K562 (cell line): ENCODE data around the gene RETN. TPM values are rescaled to one million over a fixed set of nuclear protein-coding genes. Genes with fewer than 3 reads are reported as not detected.
A peak's percentile ranks its signal among the peaks of the same experiment; 100 is the strongest.

Experiments used
- ADNP ChIP-seq: fragments of 200-800 bp; sonication (Bioruptor generic); IDR thresholded peaks from 2 replicates; pipeline ENCODE4 v1.6.1; 2016; ENCODE audit warnings: missing genetic modification characterization, missing compliant biosample characterization
- ARNT ChIP-seq, 2 experiments: fragments of 450-650 bp; IDR thresholded peaks; 2 replicates each; pipeline ENCODE4 v1.6.1; 2016; ENCODE audit warnings: mild to moderate bottlenecking in 1 of 2
- ATF7 ChIP-seq: fragments of 450-650 bp; IDR thresholded peaks from 2 replicates; pipeline ENCODE4 v1.7.1; 2014; ENCODE audit warnings: mild to moderate bottlenecking, moderate library complexity
- BRF1 ChIP-seq: IDR thresholded peaks from 3 replicates; pipeline ENCODE4 v1.6.1; 2011; ENCODE audit warnings: borderline replicate concordance, mild to moderate bottlenecking; ENCODE audit not compliant: insufficient read length; ENCODE audit errors: extremely low read depth
- CEBPG ChIP-seq, 3 experiments: fragments of 200-800 bp in 1 of 3; sonication (Bioruptor generic) in 1 of 3; sonication (generic) in 1 of 3; formaldehyde crosslinking in 1 of 3; IDR thresholded peaks in 2 of 3; conservative IDR thresholded peaks in 1 of 3; 2 replicates each; pipeline versions ENCODE4 v1.6.1 to v1.8.0; 2016 to 2022; ENCODE audit warnings: missing compliant biosample characterization in 2 of 3, missing genetic modification characterization in 2 of 3, mild to moderate bottlenecking in 1 of 3, missing genetic modification reagents in 1 of 3
- COPS2 ChIP-seq: fragments of 450-650 bp; conservative IDR thresholded peaks from 2 replicates; pipeline ENCODE4 v1.6.1; 2016; ENCODE audit warnings: mild to moderate bottlenecking, moderate library complexity
- FIP1L1 ChIP-seq: fragments of 200-400 bp; formaldehyde crosslinking; IDR thresholded peaks from 2 replicates; pipeline ENCODE4 v1.6.1; 2018; ENCODE audit warnings: mild to moderate bottlenecking, low read depth, low read length; ENCODE audit not compliant: poor library complexity, severe bottlenecking
- FOXK2 ChIP-seq, 2 experiments: fragments of 450-650 bp; IDR thresholded peaks in 1 of 2; conservative IDR thresholded peaks in 1 of 2; 2 replicates each; pipeline ENCODE4 v1.6.1; 2016; ENCODE audit warnings: low read depth in 2 of 2, mild to moderate bottlenecking in 1 of 2
- GABPB1 ChIP-seq: sonication (generic); formaldehyde crosslinking; IDR thresholded peaks from 2 replicates; pipeline ENCODE4 v1.8.0; 2022; ENCODE audit warnings: mild to moderate bottlenecking, missing genetic modification reagents
- GTF2B ChIP-seq: IDR thresholded peaks from 2 replicates; pipeline ENCODE4 v1.6.1; 2011; ENCODE audit not compliant: insufficient read length; ENCODE audit errors: extremely low read depth
- KDM5B ChIP-seq: fragments of 200-600 bp; sonication (generic); IDR thresholded peaks from 2 replicates; pipeline ENCODE4 v1.6.1; 2012; ENCODE audit warnings: low read depth, mild to moderate bottlenecking, moderate library complexity, low read length, control low read depth, inconsistent platforms; ENCODE audit not compliant: insufficient replicate concordance
- KLF13 ChIP-seq: fragments of 450-650 bp; IDR thresholded peaks from 2 replicates; pipeline ENCODE4 v1.6.1; 2016; ENCODE audit warnings: missing genetic modification characterization, low read depth, mild to moderate bottlenecking, missing compliant biosample characterization, moderate library complexity, borderline replicate concordance
- MEF2D ChIP-seq: conservative IDR thresholded peaks from 2 replicates; pipeline ENCODE4 v1.6.1; 2016; ENCODE audit warnings: low read depth, missing genetic modification characterization, missing compliant biosample characterization
- MEIS2 ChIP-seq: fragments of 450-650 bp; IDR thresholded peaks from 2 replicates; pipeline ENCODE4 v1.6.1; 2014; ENCODE audit warnings: mild to moderate bottlenecking; ENCODE audit not compliant: partially characterized antibody
- NR4A1 ChIP-seq, 2 experiments: fragments of 250-450 bp in 1 of 2; fragments of 450-650 bp in 1 of 2; sonication (Bioruptor Pico) in 1 of 2; IDR thresholded peaks; 2 replicates each; pipeline versions ENCODE4 v1.4.0 to v1.6.1; 2016 to 2020; ENCODE audit warnings: mild to moderate bottlenecking in 2 of 2, missing compliant biosample characterization in 1 of 2, missing genetic modification characterization in 1 of 2, moderate library complexity in 1 of 2
- POLR2A ChIP-seq: fragments of 450-650 bp; conservative IDR thresholded peaks from 2 replicates; pipeline ENCODE4 v1.6.1; 2016
- SMARCE1 ChIP-seq: fragments of 450-650 bp; IDR thresholded peaks from 2 replicates; pipeline ENCODE4 v1.7.1; 2016; ENCODE audit warnings: mild to moderate bottlenecking
- TRIM24 ChIP-seq, 2 experiments: fragments of 450-650 bp; IDR thresholded peaks; 2 replicates each; pipeline ENCODE4 v1.6.1; 2016
- ZBTB11 ChIP-seq, 3 experiments: fragments of 200-800 bp in 1 of 3; fragments of 250-450 bp in 1 of 3; fragments of 450-650 bp in 1 of 3; sonication (Bioruptor Pico) in 1 of 3; sonication (Bioruptor generic) in 1 of 3; formaldehyde crosslinking in 1 of 3; IDR thresholded peaks; 2 replicates each; pipeline versions ENCODE4 v1.6.1 to v1.8.0; 2016 to 2022; ENCODE audit warnings: mild to moderate bottlenecking in 2 of 3, missing genetic modification characterization in 2 of 3, missing compliant biosample characterization in 1 of 3, moderate library complexity in 1 of 3
- ZBTB34 ChIP-seq: fragments of 250-450 bp; sonication (Bioruptor Pico); IDR thresholded peaks from 2 replicates; pipeline ENCODE4 v1.8.0; 2021; ENCODE audit warnings: mild to moderate bottlenecking, moderate library complexity
- ZNF431 ChIP-seq: sonication (generic); formaldehyde crosslinking; IDR thresholded peaks from 2 replicates; pipeline ENCODE4 v1.8.0; 2022; ENCODE audit warnings: mild to moderate bottlenecking, missing genetic modification reagents
- ZNF583 ChIP-seq: fragments of 250-450 bp; sonication (Bioruptor Pico); IDR thresholded peaks from 2 replicates; pipeline ENCODE4 v1.4.0; 2020
- ZNF707 ChIP-seq: fragments of 250-450 bp; sonication (Bioruptor Pico); conservative IDR thresholded peaks from 2 replicates; pipeline ENCODE4 v1.8.0; 2022; ENCODE audit warnings: inconsistent platforms, mild to moderate bottlenecking, moderate library complexity
- polyA plus RNA-seq, 8 experiments: library from polyadenylated mRNA; depleted of rRNA in 4 of 8; stranded (reverse) in 5 of 8; unstranded in 3 of 8; fragments of >200 nt; fragmentation: Nextera tagmentation in 2 of 8; fragmentation: Illumina TruSeq in 1 of 8; extraction: Ambion mirVana in 2 of 8; extraction: Trizol in 1 of 8; gene quantifications; 2 replicates each; pipeline versions ENCODE4 v1.2.1 to v1.2.3, GENCODE V29; 2011 to 2014; ENCODE audit warnings: inconsistent platforms in 1 of 8, missing spikeins in 1 of 8
- total RNA-seq, 7 experiments: library from RNA; depleted of rRNA in 6 of 7; stranded (reverse); fragments of >200 nt in 6 of 7; fragmentation: Illumina TruSeq in 2 of 7; extraction: Trizol in 2 of 7; gene quantifications; 2 replicates each; pipeline versions ENCODE4 v1.2.1 to v1.2.3, GENCODE V29; 2011 to 2021; ENCODE audit warnings: low replicate concordance in 1 of 7

Gene RETN
- total and polyA plus RNA-seq, 9 of the 15 experiments (the other 6 are each of a cell fraction or from before 2014, with no cell fraction given), result not detected

GRCh38 chr19:7636691-7637373 is 32.0 kb upstream of the RETN start, which contains the start of gene STXBP2 (continued):
- peak in 1 of 3 experiments; percentile 16; a peak in 1 of 6 replicates for TF ChIP-seq ZBTB11 (CRISPR knock-in tag; IDR thresholded peaks at IDR 0.05)
- TF ChIP-seq GTF2B, result no peak
- no peak for TF ChIP-seq ATF7
- no peak; the same call in 1 of the 2 replicates for TF ChIP-seq KLF13 (tag)
- no peak for TF ChIP-seq BRF1
- peak; percentile 78 for TF ChIP-seq POLR2A
- no peak for TF ChIP-seq ZNF707 (CRISPR knock-in tag)
- TF ChIP-seq TRIM24 (IDR thresholded peaks at IDR 0.05), result no peak
- peak; percentile 47 for TF ChIP-seq KDM5B
- TF ChIP-seq CEBPG (CRISPR knock-in tag; IDR thresholded peaks at IDR 0.05), result peak; percentile 47; the same call in 1 of the 2 replicates
- TF ChIP-seq CEBPG (tag; conservative IDR thresholded peaks at IDR 0.05 in 1 of 2, IDR thresholded peaks at IDR 0.05 in 1 of 2), result no peak; a peak in 1 of 4 replicates
- TF ChIP-seq NR4A1 (CRISPR knock-in tag; IDR thresholded peaks at IDR 0.05), result no peak
- no peak for TF ChIP-seq NR4A1 (tag; IDR thresholded peaks at IDR 0.05)
- no peak for TF ChIP-seq MEIS2
- TF ChIP-seq MEF2D (tag), result no peak
- TF ChIP-seq FOXK2 (conservative IDR thresholded peaks at IDR 0.05 in 1 of 2, IDR thresholded peaks at IDR 0.05 in 1 of 2; ENCODE audit: low read depth in 2 of 2), result no peak
- TF ChIP-seq GABPB1 (CRISPR knock-in tag), result peak; percentile 63; the same call in 1 of the 2 replicates
- no peak for TF ChIP-seq COPS2
- TF ChIP-seq ZBTB34 (CRISPR knock-in tag), result no peak
- no peak for TF ChIP-seq FIP1L1
- TF ChIP-seq SMARCE1, result no peak
- TF ChIP-seq ZNF431 (CRISPR knock-in tag), result peak; percentile 75
- no peak for TF ChIP-seq ZNF583 (CRISPR knock-in tag)
- no peak for TF ChIP-seq ARNT (IDR thresholded peaks at IDR 0.05)
- no peak for TF ChIP-seq ADNP
